HEK293 (cell line): ENCODE data around the gene WASF3.

Experiments used
- CTCF ChIA-PET: fragments of 350-600 bp; formaldehyde crosslinking; extraction: SDS; loops from one replicate; lab custom pipeline; 2021; ENCODE audit warnings: antibody characterized with exemption; lab: Yijun Ruan, JAX
- POLR2A ChIA-PET: fragments of 300-600 bp; formaldehyde crosslinking; extraction: SDS; loops from one replicate; lab custom pipeline; 2020; ENCODE audit warnings: antibody characterized with exemption, inconsistent platforms; lab: Yijun Ruan, JAX
- H3K27ac ChIP-seq: fragments of 200-500 bp; sonication (Bioruptor generic); 2 replicates; pipeline ENCODE4 v1.5.1; 2014; ENCODE audit warnings: low read depth, low read length, control low read depth, inconsistent platforms; ENCODE audit errors: extremely low read depth
- H3K36me3 ChIP-seq, 2 experiments: fragments of 200-500 bp in 1 of 2; sonication (Bioruptor generic) in 1 of 2; 1 replicate in 1 of 2; 2 replicates in 1 of 2; pipeline ENCODE4 v1.5.1; 2014 to 2017; ENCODE audit warnings: inconsistent platforms in 2 of 2, low read length in 2 of 2; ENCODE audit not compliant: control insufficient read depth in 2 of 2, insufficient read depth in 1 of 2
- H3K4me1 ChIP-seq: fragments of 200-500 bp; sonication (Bioruptor generic); 2 replicates; pipeline ENCODE4 v1.5.1; 2014; ENCODE audit warnings: mild to moderate bottlenecking, low read length, inconsistent platforms; ENCODE audit not compliant: control insufficient read depth, insufficient read depth
- H3K4me3 ChIP-seq: 2 replicates; pipeline ENCODE4 v1.5.1; 2011; ENCODE audit warnings: low read depth, mild to moderate bottlenecking, control low read depth, low read length, moderate library complexity
- H3K9me3 ChIP-seq: fragments of 200-500 bp; sonication (Bioruptor generic); 2 replicates; pipeline ENCODE4 v1.5.1; 2014; ENCODE audit warnings: low read depth, low read length, inconsistent platforms; ENCODE audit not compliant: control insufficient read depth, insufficient read depth
- TCF7L2 ChIP-seq: IDR thresholded peaks from 2 replicates; pipeline ENCODE4 v1.6.1; 2011; ENCODE audit warnings: low read depth, mild to moderate bottlenecking, inconsistent platforms, low read length, moderate library complexity, borderline replicate concordance
- ZBTB21 ChIP-seq: fragments of 450-650 bp; formaldehyde crosslinking; IDR thresholded peaks from 2 replicates; pipeline ENCODE4 v1.5.1; 2017; ENCODE audit warnings: missing biosample characterization, missing genetic modification characterization
- ZBTB7A ChIP-seq: fragments of 450-650 bp; formaldehyde crosslinking; IDR thresholded peaks from 2 replicates; pipeline ENCODE4 v1.5.1; 2016; ENCODE audit warnings: low read depth, missing biosample characterization, missing genetic modification characterization
- ZFP41 ChIP-seq: fragments of 450-650 bp; formaldehyde crosslinking; IDR thresholded peaks from 2 replicates; pipeline ENCODE4 v1.5.1; 2016; ENCODE audit warnings: missing biosample characterization, missing genetic modification characterization, borderline replicate concordance
- ZNF121 ChIP-seq: fragments of 450-650 bp; formaldehyde crosslinking; IDR thresholded peaks from 2 replicates; pipeline ENCODE4 v1.5.1; 2016; ENCODE audit warnings: missing biosample characterization, missing genetic modification characterization
- ZNF184 ChIP-seq: fragments of 450-650 bp; IDR thresholded peaks from 2 replicates; pipeline ENCODE4 v1.5.1; 2018; ENCODE audit warnings: missing biosample characterization, mild to moderate bottlenecking, missing genetic modification characterization
- ZNF280D ChIP-seq: fragments of 450-650 bp; formaldehyde crosslinking; IDR thresholded peaks from 2 replicates; pipeline ENCODE4 v1.5.1; 2016; ENCODE audit warnings: missing biosample characterization, missing genetic modification characterization
- ZNF341 ChIP-seq: fragments of 450-650 bp; formaldehyde crosslinking; IDR thresholded peaks from 2 replicates; pipeline ENCODE4; 2016; ENCODE audit warnings: low read depth, missing biosample characterization, missing genetic modification characterization
- ZNF354C ChIP-seq: fragments of 450-650 bp; formaldehyde crosslinking; IDR thresholded peaks from 2 replicates; pipeline ENCODE4 v1.5.1; 2016; ENCODE audit warnings: missing biosample characterization, missing genetic modification characterization, low read depth, borderline replicate concordance
- ZNF394 ChIP-seq: fragments of 450-650 bp; formaldehyde crosslinking; IDR thresholded peaks from 2 replicates; pipeline ENCODE4 v1.5.1; 2016; ENCODE audit warnings: missing biosample characterization, missing genetic modification characterization, mild to moderate bottlenecking, moderate library complexity, borderline replicate concordance
- ZNF549 ChIP-seq: fragments of 450-650 bp; IDR thresholded peaks from 2 replicates; pipeline ENCODE4 v1.5.1; 2018; ENCODE audit warnings: missing biosample characterization, missing genetic modification characterization, mild to moderate bottlenecking, inconsistent platforms, moderate library complexity
- ZNF558 ChIP-seq: fragments of 450-650 bp; formaldehyde crosslinking; IDR thresholded peaks from 2 replicates; pipeline ENCODE4 v1.5.1; 2016; ENCODE audit warnings: missing biosample characterization, missing genetic modification characterization
- ZNF621 ChIP-seq: fragments of 450-650 bp; formaldehyde crosslinking; IDR thresholded peaks from 2 replicates; pipeline ENCODE4 v1.5.1; 2017; ENCODE audit warnings: missing biosample characterization, missing genetic modification characterization
- ZXDB ChIP-seq: fragments of 450-650 bp; formaldehyde crosslinking; IDR thresholded peaks from 2 replicates; pipeline ENCODE4 v1.5.1; 2016; ENCODE audit warnings: missing biosample characterization, missing genetic modification characterization
- TF ChIP-seq, protein P1 (sequence below): fragments of 450-650 bp; IDR thresholded peaks from 2 replicates; pipeline ENCODE4 v1.5.1; 2018; ENCODE audit warnings: missing biosample characterization, missing genetic modification characterization
- TF ChIP-seq, protein P2 (sequence below): fragments of 450-650 bp; formaldehyde crosslinking; IDR thresholded peaks from 2 replicates; pipeline ENCODE4 v1.5.1; 2016; ENCODE audit warnings: missing biosample characterization, missing genetic modification characterization
- TF ChIP-seq, protein P3 (sequence below): fragments of 450-650 bp; formaldehyde crosslinking; IDR thresholded peaks from 2 replicates; pipeline ENCODE4 v1.5.1; 2016; ENCODE audit warnings: missing biosample characterization, missing genetic modification characterization, low read depth
- TF ChIP-seq, protein P4 (sequence below): fragments of 450-650 bp; formaldehyde crosslinking; IDR thresholded peaks from 2 replicates; pipeline ENCODE4 v1.5.1; 2016; ENCODE audit warnings: missing biosample characterization, missing genetic modification characterization
- TF ChIP-seq, protein P5 (sequence below): fragments of 450-650 bp; formaldehyde crosslinking; IDR thresholded peaks from 2 replicates; pipeline ENCODE4 v1.5.1; 2016; ENCODE audit warnings: missing biosample characterization, missing genetic modification characterization

The WASF3 gene

DNA sequence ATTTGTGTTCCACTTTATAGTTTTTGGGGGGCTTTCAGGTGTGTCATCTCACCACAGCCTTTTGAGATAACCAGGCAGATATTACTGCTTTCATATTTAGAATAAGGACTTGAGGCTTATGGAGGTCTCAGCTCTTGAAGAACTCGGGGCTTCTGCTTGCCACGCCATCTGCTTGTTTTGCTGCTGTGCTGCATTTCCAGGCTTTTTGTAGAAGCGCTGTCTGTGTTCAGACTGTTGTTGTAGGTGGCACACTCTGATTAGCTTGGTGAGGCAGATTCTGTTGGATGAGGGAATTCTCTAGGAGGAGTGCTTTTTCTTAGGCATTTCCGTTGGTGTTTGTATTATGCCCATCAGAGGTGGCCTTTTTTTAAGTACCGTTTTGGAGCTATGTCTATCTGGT, 57.2 kb downstream of the WASF3 start:
- Histone ChIP-seq H3K9me3 (no peaks in the 10 kb centered on the region), H3K36me3 (peaks cover 0 to 5% of the 10 kb centered on the region in 2 experiments; a peak in 1 of 3 replicates), H3K4me3 (no peak overlapping the region), H3K4me1 (no peaks in the 10 kb centered on the region), H3K27ac (no peak overlapping the region)
- TF ChIP-seq ZNF549 (tag by site-specific recombination) = no peak
- no peak for TF ChIP-seq ZBTB7A
- no peak for TF ChIP-seq ZNF121
- TF ChIP-seq ZNF184 (tag by site-specific recombination) = no peak
- no peak for TF ChIP-seq TCF7L2
- TF ChIP-seq ZBTB21 = no peak
- TF ChIP-seq, protein P1, sequence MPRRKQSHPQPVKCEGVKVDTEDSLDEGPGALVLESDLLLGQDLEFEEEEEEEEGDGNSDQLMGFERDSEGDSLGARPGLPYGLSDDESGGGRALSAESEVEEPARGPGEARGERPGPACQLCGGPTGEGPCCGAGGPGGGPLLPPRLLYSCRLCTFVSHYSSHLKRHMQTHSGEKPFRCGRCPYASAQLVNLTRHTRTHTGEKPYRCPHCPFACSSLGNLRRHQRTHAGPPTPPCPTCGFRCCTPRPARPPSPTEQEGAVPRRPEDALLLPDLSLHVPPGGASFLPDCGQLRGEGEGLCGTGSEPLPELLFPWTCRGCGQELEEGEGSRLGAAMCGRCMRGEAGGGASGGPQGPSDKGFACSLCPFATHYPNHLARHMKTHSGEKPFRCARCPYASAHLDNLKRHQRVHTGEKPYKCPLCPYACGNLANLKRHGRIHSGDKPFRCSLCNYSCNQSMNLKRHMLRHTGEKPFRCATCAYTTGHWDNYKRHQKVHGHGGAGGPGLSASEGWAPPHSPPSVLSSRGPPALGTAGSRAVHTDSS (tag by site-specific recombination) = no peak
- TF ChIP-seq ZNF394 (tag by site-specific recombination) = no peak
- TF ChIP-seq, protein P2, sequence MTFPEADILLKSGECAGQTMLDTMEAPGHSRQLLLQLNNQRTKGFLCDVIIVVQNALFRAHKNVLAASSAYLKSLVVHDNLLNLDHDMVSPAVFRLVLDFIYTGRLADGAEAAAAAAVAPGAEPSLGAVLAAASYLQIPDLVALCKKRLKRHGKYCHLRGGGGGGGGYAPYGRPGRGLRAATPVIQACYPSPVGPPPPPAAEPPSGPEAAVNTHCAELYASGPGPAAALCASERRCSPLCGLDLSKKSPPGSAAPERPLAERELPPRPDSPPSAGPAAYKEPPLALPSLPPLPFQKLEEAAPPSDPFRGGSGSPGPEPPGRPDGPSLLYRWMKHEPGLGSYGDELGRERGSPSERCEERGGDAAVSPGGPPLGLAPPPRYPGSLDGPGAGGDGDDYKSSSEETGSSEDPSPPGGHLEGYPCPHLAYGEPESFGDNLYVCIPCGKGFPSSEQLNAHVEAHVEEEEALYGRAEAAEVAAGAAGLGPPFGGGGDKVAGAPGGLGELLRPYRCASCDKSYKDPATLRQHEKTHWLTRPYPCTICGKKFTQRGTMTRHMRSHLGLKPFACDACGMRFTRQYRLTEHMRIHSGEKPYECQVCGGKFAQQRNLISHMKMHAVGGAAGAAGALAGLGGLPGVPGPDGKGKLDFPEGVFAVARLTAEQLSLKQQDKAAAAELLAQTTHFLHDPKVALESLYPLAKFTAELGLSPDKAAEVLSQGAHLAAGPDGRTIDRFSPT (tag by site-specific recombination) = no peak
- TF ChIP-seq, protein P3, sequence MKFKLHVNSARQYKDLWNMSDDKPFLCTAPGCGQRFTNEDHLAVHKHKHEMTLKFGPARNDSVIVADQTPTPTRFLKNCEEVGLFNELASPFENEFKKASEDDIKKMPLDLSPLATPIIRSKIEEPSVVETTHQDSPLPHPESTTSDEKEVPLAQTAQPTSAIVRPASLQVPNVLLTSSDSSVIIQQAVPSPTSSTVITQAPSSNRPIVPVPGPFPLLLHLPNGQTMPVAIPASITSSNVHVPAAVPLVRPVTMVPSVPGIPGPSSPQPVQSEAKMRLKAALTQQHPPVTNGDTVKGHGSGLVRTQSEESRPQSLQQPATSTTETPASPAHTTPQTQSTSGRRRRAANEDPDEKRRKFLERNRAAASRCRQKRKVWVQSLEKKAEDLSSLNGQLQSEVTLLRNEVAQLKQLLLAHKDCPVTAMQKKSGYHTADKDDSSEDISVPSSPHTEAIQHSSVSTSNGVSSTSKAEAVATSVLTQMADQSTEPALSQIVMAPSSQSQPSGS (tag by site-specific recombination) = no peak
- TF ChIP-seq ZXDB (tag by site-specific recombination) = no peak
- no peak for TF ChIP-seq ZFP41 (tag by site-specific recombination)
- no peak for TF ChIP-seq ZNF621 (tag by site-specific recombination)
- no peak for TF ChIP-seq ZNF558 (tag by site-specific recombination)
- TF ChIP-seq ZNF354C (tag by site-specific recombination) = no peak
- no peak for TF ChIP-seq ZNF341 (tag by site-specific recombination)
- TF ChIP-seq, protein P4, sequence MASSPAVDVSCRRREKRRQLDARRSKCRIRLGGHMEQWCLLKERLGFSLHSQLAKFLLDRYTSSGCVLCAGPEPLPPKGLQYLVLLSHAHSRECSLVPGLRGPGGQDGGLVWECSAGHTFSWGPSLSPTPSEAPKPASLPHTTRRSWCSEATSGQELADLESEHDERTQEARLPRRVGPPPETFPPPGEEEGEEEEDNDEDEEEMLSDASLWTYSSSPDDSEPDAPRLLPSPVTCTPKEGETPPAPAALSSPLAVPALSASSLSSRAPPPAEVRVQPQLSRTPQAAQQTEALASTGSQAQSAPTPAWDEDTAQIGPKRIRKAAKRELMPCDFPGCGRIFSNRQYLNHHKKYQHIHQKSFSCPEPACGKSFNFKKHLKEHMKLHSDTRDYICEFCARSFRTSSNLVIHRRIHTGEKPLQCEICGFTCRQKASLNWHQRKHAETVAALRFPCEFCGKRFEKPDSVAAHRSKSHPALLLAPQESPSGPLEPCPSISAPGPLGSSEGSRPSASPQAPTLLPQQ (tag by site-specific recombination) = no peak
- TF ChIP-seq, protein P5, sequence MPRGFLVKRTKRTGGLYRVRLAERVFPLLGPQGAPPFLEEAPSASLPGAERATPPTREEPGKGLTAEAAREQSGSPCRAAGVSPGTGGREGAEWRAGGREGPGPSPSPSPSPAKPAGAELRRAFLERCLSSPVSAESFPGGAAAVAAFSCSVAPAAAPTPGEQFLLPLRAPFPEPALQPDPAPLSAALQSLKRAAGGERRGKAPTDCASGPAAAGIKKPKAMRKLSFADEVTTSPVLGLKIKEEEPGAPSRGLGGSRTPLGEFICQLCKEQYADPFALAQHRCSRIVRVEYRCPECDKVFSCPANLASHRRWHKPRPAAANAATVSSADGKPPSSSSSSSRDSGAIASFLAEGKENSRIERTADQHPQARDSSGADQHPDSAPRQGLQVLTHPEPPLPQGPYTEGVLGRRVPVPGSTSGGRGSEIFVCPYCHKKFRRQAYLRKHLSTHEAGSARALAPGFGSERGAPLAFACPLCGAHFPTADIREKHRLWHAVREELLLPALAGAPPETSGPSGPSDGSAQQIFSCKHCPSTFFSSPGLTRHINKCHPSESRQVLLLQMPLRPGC (tag by site-specific recombination) = no peak
- TF ChIP-seq ZNF280D (tag by site-specific recombination) = no peak
- POLR2A ChIA-PET = no interaction called here
- CTCF ChIA-PET = interaction anchor here (0.7 kb wide), 1 partner anchor 9 kb away, joined by 3 read pairs; no protein-coding TSS in a partner anchor
